Hepatic stellate cell (primary cell): ENCODE data around the gene KLHL17.

Experiments
- DNase-seq: peaks from one replicate; pipeline ENCODE4 v3.0.0; 2011; ENCODE audit warnings: low spot score

Gene KLHL17

DNA sequence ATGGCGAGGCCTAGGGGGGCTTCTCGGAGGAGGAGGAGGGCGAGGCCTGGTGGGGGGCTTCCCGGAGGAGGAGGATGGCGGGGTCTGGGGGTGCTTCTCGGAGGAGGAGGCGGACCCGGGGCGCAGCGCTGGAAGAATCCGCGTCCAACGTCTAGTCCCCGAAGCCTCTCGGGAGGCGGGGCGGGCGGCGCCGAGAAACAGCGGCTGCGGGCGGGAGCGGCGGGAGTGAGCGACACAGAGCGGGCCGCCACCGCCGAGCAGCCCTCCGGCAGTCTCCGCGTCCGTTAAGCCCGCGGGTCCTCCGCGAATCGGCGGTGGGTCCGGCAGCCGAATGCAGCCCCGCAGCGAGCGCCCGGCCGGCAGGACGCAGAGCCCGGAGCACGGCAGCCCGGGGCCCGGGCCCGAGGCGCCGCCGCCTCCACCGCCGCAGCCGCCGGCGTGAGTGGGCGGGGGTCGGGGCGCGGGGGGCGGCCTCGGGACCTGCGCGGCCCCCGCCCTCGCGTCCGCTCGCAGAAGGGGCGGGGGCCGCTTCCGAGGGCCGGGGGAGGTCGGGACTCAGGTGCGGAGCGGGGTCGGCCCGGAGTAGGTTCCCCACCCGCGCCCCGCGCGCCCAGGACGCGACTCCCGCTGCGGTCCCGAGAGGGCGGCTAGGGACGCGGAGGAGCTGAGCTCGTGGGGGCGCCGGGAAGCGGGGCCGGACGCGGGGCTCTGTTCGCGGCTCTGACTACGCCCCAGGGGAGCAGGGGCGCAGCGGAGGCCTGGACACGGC is at the start of gene KLHL17:
Gene KLHL17, plus strand, starts transcription at position 222 of the 769 bp plus-strand sequence. Its CDS starts 110 bp downstream, at position 332.
- peak; percentile 88 for DNase-seq

DNA sequence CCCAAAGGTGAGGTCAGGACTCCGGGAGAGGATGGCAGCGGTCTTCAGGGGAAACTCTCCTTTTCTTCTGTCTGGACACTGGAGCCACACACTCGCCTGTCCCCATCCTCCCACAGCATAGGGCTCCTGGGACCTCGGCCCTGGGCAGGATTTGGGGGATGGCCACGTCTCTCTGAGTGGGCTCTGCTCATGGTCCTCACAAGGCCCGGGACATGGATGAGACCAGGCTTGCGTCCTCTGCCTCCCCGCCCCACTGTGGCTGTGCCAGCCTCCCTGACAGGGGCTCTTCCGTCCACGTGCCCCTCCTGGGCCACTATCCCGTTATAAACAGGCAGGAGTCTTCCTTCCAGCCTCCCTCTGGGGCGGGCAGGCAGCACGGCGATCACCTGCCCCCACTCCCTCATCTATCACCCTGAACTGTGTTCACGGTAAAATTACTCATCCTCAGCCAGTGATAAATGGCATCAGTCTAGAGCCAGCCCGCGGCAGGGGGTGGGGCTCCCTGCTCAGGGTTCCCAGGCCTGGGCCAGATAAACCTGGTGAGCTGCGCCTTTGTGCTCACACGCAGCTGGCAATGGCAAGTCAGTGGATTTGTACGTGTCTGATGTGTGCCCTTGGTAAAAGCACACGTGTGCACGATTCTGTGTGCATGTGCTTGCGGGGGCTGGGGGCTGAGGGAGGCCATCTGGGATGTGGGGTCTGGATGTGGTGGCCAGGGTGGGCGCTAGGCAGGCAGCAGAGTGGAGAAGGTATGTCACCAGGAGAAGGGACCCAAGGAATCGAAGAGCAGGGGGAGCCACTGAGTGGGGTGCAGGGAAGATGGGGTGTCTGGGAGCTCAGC is 49.3 kb upstream of the KLHL17 start:
- DNase-seq = no peak

DNA sequence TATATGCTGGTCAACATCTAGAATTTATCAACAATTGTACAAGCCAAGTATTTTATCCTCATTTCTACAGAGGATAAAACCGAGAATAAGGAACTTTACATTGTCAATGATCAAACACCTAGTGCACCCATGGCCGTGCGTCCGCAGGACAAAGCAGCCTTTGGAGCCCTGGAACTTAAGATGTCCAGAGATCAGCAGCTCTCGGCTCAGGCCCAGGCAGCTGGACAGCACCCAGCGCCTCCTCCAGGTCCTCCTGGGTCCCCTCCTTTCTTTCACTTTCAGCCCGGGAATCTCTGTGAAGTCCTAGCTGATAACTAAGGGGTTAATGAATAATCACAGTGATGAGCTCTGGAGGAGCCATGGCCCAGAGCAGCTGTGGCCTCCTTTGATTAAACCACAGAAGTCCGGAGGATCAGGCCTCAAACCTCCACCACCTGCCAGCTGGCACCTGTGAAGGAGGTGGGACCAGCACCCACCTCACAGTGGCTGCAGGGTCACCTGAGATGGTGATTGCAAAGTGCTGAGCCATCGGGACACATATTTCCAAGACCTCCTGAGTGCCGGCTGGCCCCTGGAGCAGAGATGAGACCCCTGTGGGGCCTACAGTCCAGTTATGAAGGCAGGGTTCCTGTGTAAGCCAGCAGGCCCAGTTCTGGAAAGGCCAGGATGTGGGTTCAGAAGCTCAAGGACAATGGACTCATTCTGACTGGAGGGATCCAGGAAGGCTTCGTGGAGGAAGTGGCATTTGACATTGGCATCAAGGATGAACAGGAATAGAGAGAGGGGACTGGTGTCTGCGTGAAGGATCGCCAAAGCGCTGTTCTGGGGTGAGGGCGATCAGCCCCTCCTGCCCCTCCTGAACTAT is 48.3 kb upstream of the KLHL17 start:
- DNase-seq = no peak

DNA sequence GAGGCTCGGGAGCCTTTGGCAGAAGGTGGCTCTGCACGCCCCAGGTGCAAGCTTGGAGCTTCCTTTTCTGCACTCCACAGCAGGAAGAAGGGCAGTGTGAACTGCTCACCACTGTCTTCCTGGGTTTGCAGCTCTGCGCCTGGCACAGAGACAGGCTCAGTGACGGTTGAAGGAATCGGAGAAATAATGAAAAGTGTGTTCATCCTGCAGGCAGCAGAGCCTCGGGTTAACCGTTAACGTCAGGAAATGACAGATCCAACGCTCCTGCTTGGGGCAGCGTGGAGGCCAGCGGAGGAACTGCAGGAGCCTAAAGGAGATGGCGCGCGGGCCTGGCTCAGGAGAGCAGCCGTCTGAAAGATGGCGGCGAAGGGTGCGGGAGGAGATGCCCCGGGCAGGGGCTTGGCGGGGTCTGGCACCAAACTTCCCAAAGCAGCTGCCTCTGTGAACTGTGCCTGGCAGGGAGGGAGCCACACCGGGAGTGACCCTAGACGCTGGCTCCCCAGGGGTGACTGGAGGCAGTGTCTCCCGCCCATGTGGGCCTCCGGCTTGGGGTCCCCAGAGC is 47.6 kb upstream of the KLHL17 start:
- DNase-seq = no peak

DNA sequence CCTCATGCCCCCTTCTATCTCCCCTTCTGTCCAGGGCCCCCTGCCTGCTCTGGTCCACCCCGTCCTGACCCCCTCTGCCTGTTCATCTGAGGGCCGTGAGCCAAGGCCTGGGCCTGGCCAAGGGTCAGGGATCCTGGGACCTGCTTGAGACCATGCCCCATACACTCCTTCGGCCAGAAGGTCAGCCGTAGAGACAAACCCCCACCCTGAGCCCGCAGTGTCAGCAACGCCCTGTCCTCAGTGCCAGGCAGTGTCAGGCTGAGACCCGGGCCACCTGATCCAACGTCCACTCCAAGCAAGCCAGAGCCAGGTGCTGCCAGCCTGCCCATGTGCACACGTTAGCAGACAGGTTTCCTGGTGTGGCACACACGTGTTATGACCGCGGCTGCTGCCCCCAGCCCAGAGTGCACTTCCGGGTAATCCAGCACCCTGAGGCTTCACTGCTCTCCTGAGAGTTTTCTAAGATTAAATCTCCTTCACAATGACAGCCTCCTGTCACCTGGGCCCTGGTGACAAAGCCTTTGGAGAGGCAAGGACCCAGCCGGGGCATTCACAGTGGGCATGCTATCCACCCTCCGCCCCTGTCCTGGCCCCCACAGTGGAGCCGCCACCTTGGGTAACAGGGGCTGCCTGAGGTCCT is 46.8 kb upstream of the KLHL17 start:
- DNase-seq = no peak

DNA sequence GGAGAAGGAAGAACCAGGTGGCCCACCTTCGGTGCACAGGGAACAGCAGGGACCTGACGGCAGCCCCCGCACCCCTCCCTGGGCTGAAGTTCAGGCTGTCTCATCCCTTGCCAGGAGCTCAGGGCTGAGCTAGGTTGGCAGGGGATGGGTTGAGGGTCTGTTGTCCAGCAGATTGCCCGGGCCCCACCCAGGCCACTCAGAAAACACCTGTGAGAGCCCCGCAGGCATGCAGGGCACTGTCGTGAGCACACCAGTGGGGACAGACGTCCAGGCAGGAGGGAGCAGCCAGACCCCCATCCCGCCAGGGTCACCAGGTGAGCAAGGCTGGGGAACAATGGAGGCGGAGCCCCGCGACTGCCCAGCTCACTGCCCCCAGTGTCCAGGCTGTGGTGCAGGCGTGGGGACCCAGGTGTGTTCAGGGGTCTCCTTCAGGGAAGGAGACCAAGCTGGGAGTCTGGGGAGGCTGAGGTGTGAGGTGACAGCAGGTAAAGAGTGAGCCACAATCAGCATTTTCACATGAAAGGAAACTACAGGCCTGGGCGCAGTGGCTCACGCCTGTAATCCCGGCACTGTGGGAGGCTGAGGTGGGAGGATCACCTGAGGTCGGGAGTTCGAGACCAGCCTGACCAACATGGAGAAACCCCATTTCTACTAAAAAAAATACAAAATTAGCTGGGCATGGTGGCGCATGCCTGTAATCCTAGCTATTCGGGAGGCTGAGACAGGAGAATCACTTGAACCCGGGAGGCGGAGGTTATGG is 46.1 kb upstream of the KLHL17 start:
- no peak for DNase-seq

DNA sequence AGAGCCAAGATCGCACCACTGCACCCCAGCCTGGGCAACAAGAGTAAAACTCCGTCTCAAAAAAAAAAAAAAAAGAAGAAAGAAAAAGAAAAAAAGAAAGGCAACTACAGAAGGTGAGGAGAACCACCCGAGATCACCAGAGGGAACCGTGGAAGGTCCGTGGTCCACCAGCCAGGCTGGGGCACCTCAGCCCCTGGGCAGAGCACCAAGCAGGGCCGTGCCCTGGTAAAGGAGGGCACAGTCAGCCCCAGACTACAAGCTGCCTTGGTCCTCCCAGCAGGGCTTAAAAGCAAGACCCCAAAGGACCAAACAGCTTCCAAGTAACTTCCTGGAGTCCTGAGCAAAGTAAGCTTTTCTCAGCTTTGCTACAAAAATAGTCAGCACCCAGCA is 45.5 kb upstream of the KLHL17 start:
- DNase-seq = no peak

DNA sequence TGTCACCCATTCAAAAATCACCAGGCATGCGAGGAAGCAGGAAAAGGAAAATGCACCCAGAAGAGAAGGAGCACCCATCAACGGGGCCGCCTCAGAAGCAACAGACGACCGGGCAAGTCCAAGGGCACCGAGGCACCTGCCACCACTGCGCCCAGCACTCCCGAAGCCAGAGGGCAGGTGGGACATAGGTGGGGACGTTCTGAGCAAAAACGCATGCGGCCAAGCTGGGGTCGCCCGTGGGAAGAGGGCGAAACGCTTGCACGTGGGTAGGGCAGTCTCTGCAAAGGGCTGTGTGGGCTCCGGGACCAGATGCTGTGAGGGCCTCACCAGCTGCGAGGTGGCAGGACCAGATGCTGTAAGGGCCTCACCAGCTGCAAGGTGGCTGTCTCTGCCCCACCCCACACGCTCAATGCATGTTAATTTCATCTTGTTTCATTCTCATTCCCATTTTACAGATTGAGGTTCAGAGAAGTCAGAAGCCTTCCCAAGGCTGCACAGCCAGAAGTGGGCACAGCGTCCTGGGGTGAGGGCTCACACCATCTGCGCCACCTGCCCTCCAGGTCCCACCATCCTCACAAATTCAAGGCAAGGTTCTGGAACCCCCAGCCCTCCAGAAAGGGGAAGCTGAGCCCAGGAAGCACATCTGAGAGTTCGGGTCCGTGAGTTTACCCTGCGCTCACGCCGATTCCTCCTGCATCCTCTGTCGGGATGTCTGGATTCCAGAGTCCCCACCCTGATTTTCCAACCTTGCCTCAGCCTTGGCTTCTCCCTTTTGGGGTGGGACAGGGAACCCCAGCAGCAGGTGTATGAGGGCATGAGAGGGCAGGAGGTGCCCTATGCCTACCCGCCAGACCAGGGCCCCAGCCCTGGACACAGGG is 44.9 kb upstream of the KLHL17 start:
- no peak for DNase-seq

DNA sequence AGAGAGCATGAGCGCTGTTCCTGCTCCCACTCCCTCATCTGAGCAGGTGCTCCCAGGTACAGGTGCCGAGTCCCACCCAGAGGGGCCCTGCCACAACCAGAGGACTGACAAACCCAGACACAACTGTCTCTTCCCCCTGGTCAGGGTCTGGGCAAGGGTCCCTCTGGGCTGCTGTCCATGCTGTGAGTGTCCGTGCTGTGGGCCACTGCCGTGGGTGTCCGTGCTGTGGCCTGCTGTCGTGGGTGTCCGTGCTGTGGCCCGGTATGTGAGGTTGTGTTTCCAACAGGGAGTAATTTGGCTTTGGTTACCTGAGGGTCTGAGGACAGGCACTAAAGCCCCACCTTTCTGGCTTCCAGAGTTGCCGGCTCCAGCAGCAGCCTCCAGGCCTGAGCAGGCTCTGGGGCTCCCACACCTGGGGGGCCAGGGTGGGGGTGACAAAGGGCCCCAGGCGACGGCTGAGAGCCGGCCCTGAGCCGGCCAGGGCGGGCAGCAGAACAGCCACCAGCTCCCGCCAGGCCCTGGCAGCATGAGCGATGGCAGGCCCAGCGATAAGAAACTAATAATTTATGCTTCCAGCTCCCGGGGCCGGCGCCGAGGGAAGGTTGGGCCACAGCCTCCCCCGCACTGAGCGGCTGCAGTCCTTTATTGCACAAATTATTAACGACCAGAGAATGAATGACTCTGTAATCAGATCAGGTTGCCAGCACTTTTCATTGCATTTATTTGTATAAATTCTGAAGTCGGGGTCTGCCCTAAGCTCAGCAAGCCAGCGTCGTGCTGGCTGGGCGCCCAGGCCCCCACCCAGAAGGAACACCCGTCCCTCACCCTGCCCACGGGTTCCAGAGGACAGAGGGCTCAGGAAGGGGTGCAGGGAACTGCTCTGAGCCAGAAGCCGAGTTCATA is 44.0 kb upstream of the KLHL17 start:
- DNase-seq = no peak

DNA sequence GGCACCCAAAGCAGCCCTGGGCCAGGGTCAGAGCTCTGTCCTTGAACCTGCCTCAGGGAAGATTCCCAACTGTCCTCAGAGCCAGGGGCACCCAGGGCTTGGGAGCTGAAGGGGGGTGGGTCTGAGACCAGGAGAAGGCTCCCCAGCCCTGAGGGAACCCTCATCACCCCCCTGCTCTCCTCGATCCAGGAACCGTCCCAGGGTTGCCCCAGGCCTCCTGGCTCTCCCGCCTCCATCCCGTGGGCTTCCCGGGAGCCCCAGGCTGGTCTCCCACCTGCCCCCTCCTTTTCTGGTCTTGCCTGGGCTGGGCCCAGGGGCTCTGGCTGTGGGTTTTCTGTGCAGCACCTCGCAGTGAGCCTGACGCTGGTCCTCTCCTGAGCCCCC is 43.3 kb upstream of the KLHL17 start:
- DNase-seq = no peak

DNA sequence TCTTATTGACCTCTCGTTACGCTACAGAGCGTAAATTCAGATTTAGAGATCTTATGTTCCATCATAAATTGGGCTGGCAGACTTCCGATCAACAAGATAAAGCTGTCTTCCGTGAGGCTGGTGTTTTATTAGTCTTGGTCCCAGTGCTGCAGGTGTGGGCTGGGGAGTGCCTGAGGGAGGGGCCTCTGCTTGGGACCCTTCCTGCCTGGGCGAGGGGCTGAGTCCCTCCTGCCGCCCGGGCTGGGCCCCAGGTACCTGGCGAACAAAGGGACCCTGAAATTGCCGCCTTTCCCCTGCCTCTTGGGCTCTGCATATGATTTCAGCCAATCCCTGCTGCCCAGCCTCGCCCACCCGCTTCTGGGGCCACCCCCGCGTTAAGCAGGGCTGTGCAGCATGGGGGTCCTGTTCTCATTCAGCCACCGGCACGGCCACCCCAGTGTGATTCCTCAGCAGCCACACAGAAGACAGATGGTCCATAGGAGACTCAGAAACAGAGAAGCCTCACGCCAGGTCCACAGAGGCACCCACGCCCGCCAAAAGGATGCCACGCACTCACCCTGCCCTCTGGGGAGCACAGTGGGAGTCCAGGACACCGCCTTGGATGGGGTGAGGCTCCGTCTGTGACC is 42.8 kb upstream of the KLHL17 start:
- no peak for DNase-seq

DNA sequence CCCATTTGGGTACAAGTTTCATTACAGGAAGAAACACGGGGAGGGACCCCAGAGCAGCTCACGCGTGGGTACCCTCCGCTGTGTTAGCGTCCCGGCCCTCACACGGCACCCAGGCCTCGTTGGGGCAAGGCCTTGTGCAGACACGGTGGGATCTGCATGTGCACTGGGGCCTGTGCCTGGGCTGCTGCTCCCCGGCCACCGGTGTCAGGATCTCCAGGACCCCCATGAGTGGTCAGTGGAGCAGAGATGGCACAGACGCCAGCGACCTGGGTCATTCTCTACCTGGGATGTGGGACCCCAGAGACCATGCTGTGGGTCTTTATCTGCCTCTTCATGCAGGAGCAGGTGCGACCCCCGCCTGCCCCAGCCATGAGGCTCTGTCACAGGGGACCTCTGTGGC is 42.0 kb upstream of the KLHL17 start:
- no peak for DNase-seq

DNA sequence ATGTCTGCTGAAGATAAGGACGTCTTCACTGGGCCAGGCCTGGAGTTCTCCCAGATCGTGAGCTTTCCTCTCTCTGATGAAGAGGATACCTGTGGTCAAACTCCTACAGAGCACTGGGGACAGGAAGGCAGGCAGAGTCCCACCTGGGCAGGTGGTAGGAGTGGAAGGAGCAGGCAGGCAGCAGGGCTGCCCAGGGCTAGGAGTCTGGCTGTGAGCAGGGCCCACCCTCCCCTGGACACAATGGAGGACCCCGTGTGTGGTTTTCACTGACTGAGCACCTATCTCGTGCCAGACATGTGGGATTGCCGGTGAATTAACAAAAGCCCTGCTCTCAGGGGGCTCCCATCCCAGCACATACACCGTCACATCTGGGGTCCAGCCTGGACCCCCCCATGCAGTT is 41.5 kb upstream of the KLHL17 start:
- no peak for DNase-seq

DNA sequence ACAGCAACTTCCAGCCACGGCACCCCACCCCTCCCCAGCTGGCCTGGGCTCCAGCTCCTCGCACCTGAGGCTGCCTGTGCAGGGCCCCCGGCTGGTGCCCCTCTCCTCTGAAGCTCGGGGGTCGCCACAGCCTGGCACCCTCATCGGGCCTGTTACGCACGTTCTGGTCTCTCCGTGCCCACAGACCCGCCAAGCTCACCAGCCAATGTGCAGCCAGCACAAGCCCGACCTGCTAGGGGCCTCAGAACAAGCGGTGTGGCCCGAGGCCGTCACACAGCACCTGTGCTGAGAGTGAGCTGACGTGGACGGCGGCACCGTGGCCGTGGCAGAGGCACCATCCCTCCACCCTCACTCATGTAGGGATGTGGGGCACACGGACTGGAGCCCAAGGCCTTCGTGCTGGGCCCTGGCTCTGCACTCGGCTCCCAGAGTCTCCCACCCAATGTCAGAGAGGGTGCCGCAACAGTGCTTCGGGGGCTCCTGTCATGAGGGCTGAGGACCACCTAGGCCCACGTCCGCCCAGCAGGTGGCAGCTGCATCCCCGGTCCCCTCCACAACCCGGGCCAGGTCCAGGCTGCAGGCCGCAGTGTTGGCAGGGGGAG is 41.0 kb upstream of the KLHL17 start:
- no peak for DNase-seq

DNA sequence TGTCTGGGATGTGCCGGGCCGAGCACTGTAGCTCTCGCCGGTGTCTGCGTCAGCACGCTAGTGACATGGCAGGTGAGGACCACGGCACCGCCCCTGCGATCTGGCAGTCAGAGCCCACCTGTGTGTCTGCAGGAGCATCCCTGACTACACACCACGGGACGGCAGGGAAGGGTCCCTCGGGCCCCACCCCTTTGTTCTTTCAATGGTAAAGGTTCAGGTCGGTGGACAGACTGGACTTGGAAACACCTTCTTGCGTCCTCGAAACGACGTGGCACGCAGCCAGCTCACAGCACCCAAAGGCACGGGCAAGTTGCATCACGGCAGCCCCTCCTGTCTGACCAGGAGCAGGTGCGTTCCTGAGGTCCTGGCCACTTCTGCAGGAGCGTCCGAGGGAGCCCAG is 40.4 kb upstream of the KLHL17 start:
- DNase-seq = no peak

DNA sequence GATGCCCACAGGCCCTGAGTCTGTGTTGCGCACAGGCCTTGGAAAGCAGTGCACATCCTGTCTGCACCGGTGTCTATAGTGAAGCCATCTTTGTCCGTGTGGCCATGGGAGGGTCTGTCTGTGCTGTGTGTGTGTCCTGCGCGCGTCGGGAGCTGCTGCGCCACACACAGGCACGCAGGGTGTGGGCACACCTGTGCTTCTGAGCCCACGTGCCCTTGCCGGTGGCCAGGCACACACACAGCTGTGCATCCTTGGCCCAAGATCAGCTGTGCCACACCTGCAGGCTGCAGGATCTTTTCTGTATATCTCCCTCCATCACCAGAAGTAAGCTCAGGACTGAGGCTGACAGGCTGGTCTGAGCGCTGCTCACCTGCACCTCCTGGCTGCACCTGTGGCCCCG is 39.9 kb upstream of the KLHL17 start:
- no peak for DNase-seq

DNA sequence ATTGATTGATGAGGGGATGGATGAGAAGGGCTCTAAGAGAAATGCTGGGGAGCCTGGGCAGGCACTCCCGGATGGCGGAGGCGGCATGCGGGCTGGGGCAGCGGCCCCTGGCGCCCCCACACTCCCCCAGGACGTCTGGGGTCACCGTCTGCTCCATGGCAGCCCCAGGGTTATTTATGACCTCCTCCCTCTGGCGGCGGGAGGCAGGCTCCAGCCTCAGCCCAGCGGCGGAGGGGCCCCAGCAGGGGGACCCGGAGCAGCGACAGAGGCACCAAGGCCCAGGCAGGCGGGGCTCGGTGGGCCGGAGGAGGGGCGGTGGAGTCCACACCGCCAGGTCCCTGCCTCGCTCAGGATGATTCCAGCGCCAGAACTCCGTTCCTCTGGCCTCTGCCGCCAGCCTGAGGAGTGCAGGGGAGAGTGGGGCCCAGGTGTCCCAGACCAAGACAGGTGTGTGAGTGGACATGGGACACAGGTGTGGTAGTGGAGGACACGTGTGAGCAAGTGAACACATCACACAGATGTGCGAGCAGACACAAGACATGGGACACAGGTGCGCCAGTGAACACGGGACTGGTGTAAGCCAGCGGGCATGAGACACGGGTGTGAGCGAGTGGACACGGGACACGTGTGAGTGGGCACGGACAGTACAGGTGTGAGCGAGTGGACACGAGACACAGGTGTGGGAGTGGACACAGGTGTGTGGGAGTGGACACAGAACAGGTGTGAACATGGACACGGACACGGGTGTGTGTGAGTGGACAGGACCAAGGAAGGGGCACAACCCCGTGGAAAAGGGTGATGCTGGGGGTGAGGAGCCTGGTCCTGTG is 39.2 kb upstream of the KLHL17 start:
- DNase-seq = peak; percentile 93
